ENCODE results near the gene CCDC171. TPM values are rescaled to one million over a fixed set of nuclear protein-coding genes. Genes with fewer than 3 reads are reported as not detected.

Gene CCDC171
- total RNA-seq, 2 experiments from 2014 or later, result 0.49 to 1.1 TPM

DNA sequence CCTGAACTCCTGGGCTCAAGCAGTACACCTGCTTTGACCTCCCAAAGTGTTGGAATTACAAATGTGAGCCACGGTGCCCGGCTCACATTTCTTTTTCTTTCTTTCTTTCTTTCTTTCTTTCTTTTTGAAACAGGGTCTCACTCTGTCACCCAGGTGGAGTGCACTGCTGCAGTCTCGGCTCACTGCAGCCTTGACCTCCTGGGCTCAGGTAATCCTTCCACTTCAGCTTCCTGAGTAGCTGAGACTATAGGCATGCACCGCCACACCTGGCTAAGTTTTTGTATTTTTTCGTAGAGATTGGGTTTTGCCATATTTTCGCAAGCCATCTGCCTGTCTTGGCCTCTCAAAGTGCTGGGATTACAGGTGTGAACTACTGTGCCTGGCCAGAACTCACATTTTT lies 183.7 kb downstream of the CCDC171 start:
- no peaks in the 10 kb centered on the region for H3K36me3 ChIP-seq (ENCODE audit: insufficient read depth, low read length)
- intact Hi-C loops (cut with DNase I, micrococcal nuclease), result no loop called here
- H3K9me3 ChIP-seq (ENCODE audit: control insufficient read depth in 1 of 2, insufficient read depth in 1 of 2, low read length in 2 of 2), result no peaks in the 10 kb centered on the region
- no peaks in the 10 kb centered on the region for H3K4me1 ChIP-seq (ENCODE audit: insufficient read depth, low read length)
- TF ChIP-seq, protein P1, sequence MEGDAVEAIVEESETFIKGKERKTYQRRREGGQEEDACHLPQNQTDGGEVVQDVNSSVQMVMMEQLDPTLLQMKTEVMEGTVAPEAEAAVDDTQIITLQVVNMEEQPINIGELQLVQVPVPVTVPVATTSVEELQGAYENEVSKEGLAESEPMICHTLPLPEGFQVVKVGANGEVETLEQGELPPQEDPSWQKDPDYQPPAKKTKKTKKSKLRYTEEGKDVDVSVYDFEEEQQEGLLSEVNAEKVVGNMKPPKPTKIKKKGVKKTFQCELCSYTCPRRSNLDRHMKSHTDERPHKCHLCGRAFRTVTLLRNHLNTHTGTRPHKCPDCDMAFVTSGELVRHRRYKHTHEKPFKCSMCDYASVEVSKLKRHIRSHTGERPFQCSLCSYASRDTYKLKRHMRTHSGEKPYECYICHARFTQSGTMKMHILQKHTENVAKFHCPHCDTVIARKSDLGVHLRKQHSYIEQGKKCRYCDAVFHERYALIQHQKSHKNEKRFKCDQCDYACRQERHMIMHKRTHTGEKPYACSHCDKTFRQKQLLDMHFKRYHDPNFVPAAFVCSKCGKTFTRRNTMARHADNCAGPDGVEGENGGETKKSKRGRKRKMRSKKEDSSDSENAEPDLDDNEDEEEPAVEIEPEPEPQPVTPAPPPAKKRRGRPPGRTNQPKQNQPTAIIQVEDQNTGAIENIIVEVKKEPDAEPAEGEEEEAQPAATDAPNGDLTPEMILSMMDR (IDR thresholded peaks at IDR 0.05), result no peak
- CTCF ChIA-PET, result no interaction called here
- Mint-ChIP-seq H3K27ac (no peak overlapping the region), H3K4me3 (no peak overlapping the region), H3K27me3 (no peaks in the 10 kb centered on the region), H3K36me3 (ENCODE audit: low read depth) (no peaks in the 10 kb centered on the region), H3K9me3 (no peaks in the 10 kb centered on the region), H3K4me1 (ENCODE audit: low read depth) (no peaks in the 10 kb centered on the region)
- ATAC-seq (ENCODE audit: poor library complexity), result no peak
- POLR2A ChIA-PET, result no interaction called here
- DNase-seq, result no peak
- no peak overlapping the region for H3K27ac ChIP-seq (ENCODE audit: low read depth in 1 of 2, low read length in 2 of 2)
- no peaks in the 10 kb centered on the region for H3K27me3 ChIP-seq (ENCODE audit: control insufficient read depth in 1 of 2, insufficient read depth in 2 of 2, low read length in 2 of 2)
- H3K4me3 ChIP-seq (ENCODE audit: low read length), result no peak overlapping the region

DNA sequence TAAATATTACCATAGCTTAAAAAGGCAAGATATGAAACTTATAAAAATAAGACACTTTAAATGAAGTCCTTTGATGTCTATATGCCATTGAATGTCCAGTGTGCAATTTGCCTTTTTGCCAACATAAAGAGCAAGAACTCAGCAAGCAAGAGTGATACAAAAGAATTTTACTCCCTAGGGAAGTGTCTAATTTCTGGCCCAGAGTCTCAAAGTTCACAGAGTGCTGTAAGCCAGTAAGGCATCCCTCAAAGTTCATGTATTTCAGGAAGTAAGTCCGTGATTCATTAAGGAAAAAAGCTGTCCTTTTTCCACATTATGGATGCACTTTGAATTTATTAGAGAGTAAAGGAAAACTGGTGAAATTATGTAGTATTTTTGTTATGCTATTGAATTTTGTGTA lies 185.2 kb downstream of the CCDC171 start:
- ATAC-seq (ENCODE audit: poor library complexity) (no peak), DNase-seq (no peak)
- Histone ChIP-seq H3K27me3 (ENCODE audit: control insufficient read depth in 1 of 2, insufficient read depth in 2 of 2, low read length in 2 of 2) (no peaks in the 10 kb centered on the region), H3K36me3 (ENCODE audit: insufficient read depth, low read length) (no peaks in the 10 kb centered on the region), H3K27ac (ENCODE audit: low read depth in 1 of 2, low read length in 2 of 2) (no peak overlapping the region), H3K9me3 (ENCODE audit: control insufficient read depth in 1 of 2, insufficient read depth in 1 of 2, low read length in 2 of 2) (no peaks in the 10 kb centered on the region), H3K4me3 (ENCODE audit: low read length) (no peak overlapping the region), H3K4me1 (ENCODE audit: insufficient read depth, low read length) (no peaks in the 10 kb centered on the region)
- Mint-ChIP-seq H3K9me3 (no peaks in the 10 kb centered on the region), H3K36me3 (ENCODE audit: low read depth) (no peaks in the 10 kb centered on the region), H3K4me3 (no peak overlapping the region), H3K27ac (no peak overlapping the region), H3K27me3 (no peaks in the 10 kb centered on the region), H3K4me1 (ENCODE audit: low read depth) (no peaks in the 10 kb centered on the region)
- TF ChIP-seq, protein P1 (IDR thresholded peaks at IDR 0.05), result no peak
- intact Hi-C loops (cut with DNase I, micrococcal nuclease), result no loop called here
- CTCF ChIA-PET, result no interaction called here
- POLR2A ChIA-PET, result no interaction called here

DNA sequence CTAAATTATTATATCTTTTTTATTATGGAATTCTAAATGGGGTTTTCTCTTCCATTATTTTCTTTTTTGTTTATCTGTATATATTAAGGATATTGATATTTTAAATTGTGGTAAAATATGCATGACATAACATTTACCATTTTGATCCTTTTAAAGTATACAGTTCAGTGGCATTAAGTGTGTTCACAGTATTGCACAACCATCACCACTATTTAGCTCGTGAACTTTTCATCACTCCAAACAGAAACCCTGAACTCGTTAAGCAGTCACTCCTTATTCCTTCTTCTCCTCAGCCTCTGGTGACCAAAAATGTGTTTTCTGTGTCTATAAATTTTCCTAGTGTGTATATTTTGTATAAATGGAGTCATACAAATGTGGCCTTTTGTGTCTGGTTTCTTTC lies 188.2 kb downstream of the CCDC171 start:
- Mint-ChIP-seq H3K4me1 (ENCODE audit: low read depth) (no peaks in the 10 kb centered on the region), H3K9me3 (no peaks in the 10 kb centered on the region), H3K27me3 (no peaks in the 10 kb centered on the region), H3K36me3 (ENCODE audit: low read depth) (peaks cover 5% of the 10 kb centered on the region), H3K4me3 (no peak overlapping the region), H3K27ac (no peak overlapping the region)
- intact Hi-C loops (cut with DNase I, micrococcal nuclease), result no loop called here
- Histone ChIP-seq H3K27me3 (ENCODE audit: control insufficient read depth in 1 of 2, insufficient read depth in 2 of 2, low read length in 2 of 2) (no peaks in the 10 kb centered on the region), H3K4me1 (ENCODE audit: insufficient read depth, low read length) (no peaks in the 10 kb centered on the region), H3K27ac (ENCODE audit: low read depth in 1 of 2, low read length in 2 of 2) (no peak overlapping the region), H3K36me3 (ENCODE audit: insufficient read depth, low read length) (no peaks in the 10 kb centered on the region), H3K9me3 (ENCODE audit: control insufficient read depth in 1 of 2, insufficient read depth in 1 of 2, low read length in 2 of 2) (no peaks in the 10 kb centered on the region), H3K4me3 (ENCODE audit: low read length) (no peak overlapping the region)
- TF ChIP-seq, protein P1 (IDR thresholded peaks at IDR 0.05), result no peak
- ChIA-PET CTCF (no interaction called here), POLR2A (no interaction called here)
- DNase-seq (no peak), ATAC-seq (ENCODE audit: poor library complexity) (no peak)
